ENCODE measurements around the gene ABCC9.

The ABCC9 gene

DNA sequence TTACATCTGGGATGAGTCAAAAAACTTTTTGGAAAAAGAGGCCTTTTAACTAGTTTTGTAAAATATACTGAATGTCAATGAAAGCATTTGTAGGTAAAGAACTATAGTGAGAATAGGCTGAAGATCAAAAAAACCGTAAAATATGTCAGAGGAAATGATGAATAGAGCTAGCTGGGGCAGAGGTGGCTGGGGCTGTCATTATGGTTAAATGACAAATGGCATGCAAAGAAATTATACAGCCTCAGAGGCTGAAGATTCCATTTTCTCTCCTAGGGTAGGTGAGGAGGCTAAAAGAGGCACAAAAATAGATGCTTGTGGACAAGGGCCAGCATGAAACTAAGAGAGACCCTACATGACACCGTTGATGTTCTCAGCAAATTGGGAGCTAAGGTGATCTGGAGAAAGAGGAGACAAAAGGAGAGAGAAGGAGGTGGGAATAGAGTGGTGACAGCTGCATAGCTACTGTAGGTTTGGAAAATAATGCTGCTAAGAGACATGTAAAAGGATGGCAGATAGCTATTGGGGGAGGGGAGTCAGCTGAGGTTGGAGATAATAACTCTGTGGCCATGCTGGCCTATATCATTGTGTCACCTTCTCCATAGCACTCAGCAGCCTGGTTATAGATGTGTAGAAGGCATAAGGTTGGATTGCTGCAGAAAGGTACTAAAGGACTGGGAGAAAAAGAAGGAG, 63.8 kb downstream of the ABCC9 start:
- DNase-seq (ENCODE audit: low read depth in 3 of 3) = no peak

- no peak for DNase-seq (ENCODE audit: low read depth in 3 of 3)
These were observed 75.4 kb downstream of the ABCC9 start for GRCh38 chr12:21865846-21866245.

- DNase-seq (ENCODE audit: low read depth in 3 of 3) = no peak
These were observed 80.7 kb downstream of the ABCC9 start for GRCh38 chr12:21860534-21860933.

GRCh38 chr12:21860128-21860527, 81.1 kb downstream of the ABCC9 start:
- no peak for DNase-seq (ENCODE audit: low read depth in 3 of 3)

DNA sequence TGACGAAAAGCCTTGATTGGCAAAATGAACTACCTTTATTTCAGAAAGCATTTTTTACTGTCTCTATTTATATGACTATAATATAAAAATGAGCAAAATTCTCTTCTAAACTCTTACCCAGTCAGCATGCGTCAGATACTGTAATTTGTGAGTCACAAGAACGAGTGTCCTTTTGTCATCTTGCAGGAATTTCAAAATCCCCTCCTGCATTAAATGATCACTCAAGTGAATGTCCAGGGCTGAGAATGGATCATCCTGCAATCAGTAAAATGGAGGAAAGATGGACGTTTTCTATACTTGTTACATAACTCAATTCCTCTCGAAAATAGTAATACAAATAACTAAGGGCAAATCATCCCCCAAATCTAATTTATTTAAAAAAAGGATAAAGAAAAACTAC, 89.0 kb downstream of the ABCC9 start:
- DNase-seq (ENCODE audit: low read depth in 3 of 3) = no peak

DNA sequence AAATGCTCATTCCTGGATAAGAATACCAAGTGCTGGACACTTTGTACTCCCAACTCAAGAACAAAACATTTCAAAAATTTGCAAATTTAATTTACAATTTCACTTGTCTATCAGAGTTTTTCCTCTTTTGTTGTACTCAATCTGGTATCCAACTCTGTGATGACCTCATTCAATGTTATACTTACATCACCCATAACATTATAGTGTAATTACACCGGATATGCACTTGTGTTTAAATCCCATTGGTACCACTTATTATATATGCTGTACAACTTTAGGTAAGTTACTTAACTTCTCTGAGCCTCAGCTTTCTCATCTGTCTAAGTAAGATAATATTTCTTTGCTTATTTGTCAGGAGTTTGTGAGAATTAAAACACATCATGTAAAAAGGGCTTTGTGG, 90.1 kb downstream of the ABCC9 start:
- DNase-seq (ENCODE audit: low read depth in 3 of 3) = no peak

- DNase-seq (ENCODE audit: low read depth in 3 of 3) = no peak
These were observed 90.8 kb downstream of the ABCC9 start for GRCh38 chr12:21850419-21850818.

GRCh38 chr12:21849878-21850277, 91.3 kb downstream of the ABCC9 start:
- DNase-seq (ENCODE audit: low read depth in 3 of 3) = no peak

DNA sequence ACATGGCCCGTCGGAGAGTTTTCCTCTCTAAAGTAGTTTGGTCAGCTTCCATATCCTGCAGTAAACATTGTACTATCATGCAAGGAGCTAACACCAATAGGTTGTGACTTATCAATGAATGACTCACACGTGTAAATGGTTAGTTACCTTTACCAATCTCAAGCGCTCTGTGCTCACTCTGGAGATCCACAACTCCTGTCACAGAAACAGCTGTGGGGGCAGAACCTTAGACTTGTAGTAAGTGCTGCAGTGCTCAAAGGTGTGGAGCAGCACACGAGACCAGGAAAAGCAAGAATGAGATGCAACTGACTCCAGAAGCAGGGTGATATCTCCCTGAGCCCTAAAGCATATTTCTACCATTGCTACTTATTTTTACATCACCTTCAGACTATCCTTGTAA, 93.0 kb downstream of the ABCC9 start:
- no peak for DNase-seq (ENCODE audit: low read depth in 3 of 3)

DNA sequence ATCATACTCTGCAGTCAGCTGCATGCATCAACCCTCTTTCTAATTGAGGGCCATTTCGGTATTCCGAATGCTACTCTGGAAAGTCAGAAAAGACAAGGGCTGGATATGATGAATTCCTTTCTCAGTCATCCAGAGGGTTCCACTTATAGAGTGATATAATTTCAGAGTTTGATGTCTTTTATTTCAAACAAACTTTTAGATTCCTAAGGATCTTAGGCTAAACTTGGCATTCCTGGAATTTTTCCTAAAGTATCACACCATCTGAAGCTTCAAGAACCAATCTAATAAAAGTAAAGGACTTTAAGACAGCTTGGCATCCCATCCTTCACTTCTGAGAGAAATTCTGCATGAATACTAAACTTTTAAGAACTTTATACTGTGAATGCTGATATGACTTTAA, 97.4 kb downstream of the ABCC9 start:
- no peak for DNase-seq (ENCODE audit: low read depth in 3 of 3)

- DNase-seq (ENCODE audit: low read depth in 3 of 3) = no peak
These were observed 101.5 kb downstream of the ABCC9 start for GRCh38 chr12:21839776-21840175.

- no peak for DNase-seq (ENCODE audit: low read depth in 3 of 3)
These were observed 103.4 kb downstream of the ABCC9 start for GRCh38 chr12:21837847-21838246.

DNA sequence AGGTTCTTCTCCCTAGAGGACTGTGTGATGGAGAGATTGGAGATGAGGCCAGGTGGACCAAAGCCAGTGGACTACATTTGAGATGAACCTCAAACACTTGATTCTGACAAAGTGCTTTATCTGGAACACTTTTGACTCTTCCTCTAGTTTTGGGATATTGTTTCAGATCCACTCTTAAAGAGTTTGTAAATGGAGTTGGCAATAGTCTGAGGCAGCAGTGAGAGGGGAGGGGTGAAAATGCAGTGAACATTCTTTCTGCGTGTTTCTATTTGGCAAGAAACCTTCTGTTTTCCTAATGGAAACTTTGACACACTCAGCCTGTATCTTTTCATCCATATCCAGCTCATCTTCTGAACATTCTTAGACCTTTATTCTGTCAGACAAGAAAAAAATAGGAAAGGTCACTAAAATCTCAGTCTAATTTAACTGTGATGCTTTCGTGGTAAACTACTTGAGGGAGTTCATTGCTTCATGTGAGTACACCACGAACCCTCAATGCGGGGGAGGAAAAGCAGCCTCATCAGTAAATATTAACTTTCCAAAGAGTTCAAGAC, 109.4 kb downstream of the ABCC9 start:
- DNase-seq (ENCODE audit: low read depth in 3 of 3) = no peak

- DNase-seq (ENCODE audit: low read depth in 3 of 3) = no peak
These were observed 112.4 kb downstream of the ABCC9 start for GRCh38 chr12:21828779-21829178.

- no peak for DNase-seq (ENCODE audit: low read depth in 3 of 3)
These were observed 113.0 kb downstream of the ABCC9 start for GRCh38 chr12:21828136-21828775.

DNA sequence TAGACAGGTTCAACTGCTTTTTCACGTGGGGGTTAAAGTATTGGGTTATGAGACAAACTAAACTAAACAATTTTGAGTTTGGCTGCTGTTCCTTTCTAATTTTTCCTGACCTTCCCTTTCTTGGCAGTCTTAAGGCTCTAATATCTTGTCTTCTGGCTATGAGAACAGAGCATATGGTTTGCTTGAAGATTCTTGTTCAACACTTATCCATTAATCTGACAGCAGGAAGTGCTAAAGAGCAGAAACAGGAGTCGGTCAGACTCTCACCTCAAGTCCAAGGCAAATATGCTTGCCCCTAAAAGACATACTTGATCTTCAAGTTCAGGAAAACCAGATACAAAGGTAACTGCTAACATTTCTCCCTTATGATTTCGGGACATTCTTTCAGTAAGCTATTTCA, 114.1 kb downstream of the ABCC9 start:
- DNase-seq (ENCODE audit: low read depth in 3 of 3) = no peak

DNA sequence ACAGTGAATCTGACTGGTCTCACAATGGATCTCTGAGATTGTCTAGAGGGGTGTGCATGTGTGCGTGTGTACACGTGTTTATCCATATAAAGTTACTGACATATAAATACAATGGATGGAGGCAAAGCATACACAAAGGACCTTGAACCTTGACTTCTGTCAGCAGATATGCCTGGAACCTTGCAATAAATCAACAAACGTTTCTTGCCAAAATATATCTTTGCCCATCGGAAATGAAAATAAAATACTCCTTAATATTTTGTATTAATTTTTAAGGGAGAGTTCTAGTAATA, 114.7 kb downstream of the ABCC9 start:
- no peak for DNase-seq (ENCODE audit: low read depth in 3 of 3)

DNA sequence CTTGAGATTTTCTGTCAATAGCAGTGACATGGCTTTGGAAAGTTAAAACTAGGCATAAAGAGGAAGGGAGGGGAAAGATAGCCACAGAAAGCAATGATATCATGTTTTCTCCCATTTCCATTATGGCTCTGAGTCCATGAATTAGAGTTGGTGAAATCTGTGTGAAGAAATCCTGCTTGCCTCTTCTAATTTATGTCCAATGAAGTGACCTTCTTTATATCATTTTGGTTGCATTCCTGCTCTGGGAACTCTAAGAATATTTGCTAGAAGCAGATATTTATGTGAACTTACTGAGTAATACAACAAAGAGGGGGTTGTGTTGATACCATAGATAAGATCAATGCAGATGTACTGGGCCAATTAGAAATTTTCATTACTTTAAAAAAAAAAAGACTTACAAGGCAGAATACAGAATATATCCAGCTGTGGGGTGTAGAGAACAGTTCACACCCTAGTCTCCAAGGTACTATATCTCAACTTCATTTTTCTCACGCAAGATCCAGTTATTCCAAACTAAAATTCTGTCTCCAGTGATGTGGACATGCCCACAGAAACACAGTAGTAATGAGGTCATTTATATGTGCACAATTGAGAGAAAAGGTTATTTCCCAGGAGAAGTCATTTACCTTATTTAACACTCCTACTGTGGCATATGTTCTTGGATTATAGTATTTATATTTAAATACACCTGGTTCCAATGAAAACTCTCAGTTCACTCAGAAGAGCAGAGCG, 115.2 kb downstream of the ABCC9 start:
- no peak for DNase-seq (ENCODE audit: low read depth in 3 of 3)

GRCh38 chr12:21823581-21823980, 117.6 kb downstream of the ABCC9 start:
- DNase-seq (ENCODE audit: low read depth in 3 of 3) = no peak

GRCh38 chr12:21819678-21820077, 121.5 kb downstream of the ABCC9 start:
- no peak for DNase-seq (ENCODE audit: low read depth in 3 of 3)

GRCh38 chr12:21819236-21819635, 122.0 kb downstream of the ABCC9 start:
- no peak for DNase-seq (ENCODE audit: low read depth in 3 of 3)

DNA sequence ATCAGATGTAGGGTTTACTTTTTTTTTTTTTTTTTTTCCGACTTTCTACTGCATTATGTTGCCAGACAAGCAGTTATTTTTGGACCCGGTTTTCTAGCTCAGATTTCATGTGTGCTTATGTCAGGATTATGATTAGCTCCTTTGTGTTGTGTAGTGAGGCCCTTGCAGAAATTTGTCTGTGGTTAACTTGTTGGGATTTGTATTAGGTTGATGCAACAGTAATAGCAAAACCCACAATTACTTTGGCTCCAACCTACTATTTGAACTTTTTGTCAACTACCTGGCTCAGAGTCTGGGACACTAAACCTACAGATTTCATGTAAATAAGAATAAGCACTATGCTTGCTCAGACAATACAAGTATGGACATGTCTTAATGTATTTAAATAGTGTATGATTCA, 122.6 kb downstream of the ABCC9 start:
- DNase-seq (ENCODE audit: low read depth in 3 of 3) = no peak

Data from stimulated activated CD4-positive, alpha-beta T cell treated with anti-CD3 and anti-CD28 coated beads, TNF-alpha, amount 100 ng/mL, for 24 hours (primary cell).